Keratinocyte (primary cell): Measurements from ENCODE around the gene MAST1. TPM values are rescaled to one million over a fixed set of nuclear protein-coding genes. Genes with fewer than 3 reads are reported as not detected.

ENCODE experiments used
- DNase-seq: peaks from one replicate; pipeline ENCODE4 v3.0.0-alpha.2; 2011; ENCODE audit warnings: low read depth, missing footprints, low spot score
- FAIRE-seq: peaks from 2 replicates; lab custom pipeline; 2011; peaks lifted over from hg19 to GRCh38; lab: Jason Lieb, UNC
- H2AFZ ChIP-seq: 2 replicates; pipeline ENCODE4 v1.6.0; 2012; ENCODE audit warnings: low read length, control low read depth, inconsistent platforms; ENCODE audit not compliant: control insufficient read depth
- H3K27ac ChIP-seq: 2 replicates; pipeline ENCODE4 v1.5.1; 2011; ENCODE audit warnings: low read length; ENCODE audit not compliant: control insufficient read depth, insufficient read depth
- H3K27me3 ChIP-seq: 3 replicates; pipeline ENCODE4 v1.6.0; 2011; ENCODE audit warnings: low read length; ENCODE audit not compliant: control insufficient read depth, insufficient read depth; ENCODE audit errors: extremely low read depth
- H3K36me3 ChIP-seq, 2 experiments: 2 replicates in 1 of 2; 3 replicates in 1 of 2; pipeline ENCODE4 v1.5.1; 2011; ENCODE audit warnings: low read length in 2 of 2, mild to moderate bottlenecking in 1 of 2; ENCODE audit not compliant: control insufficient read depth in 2 of 2, insufficient read depth in 2 of 2; ENCODE audit errors: extremely low read depth in 1 of 2
- H3K4me1 ChIP-seq: 3 replicates; pipeline ENCODE4 v1.5.1; 2011; ENCODE audit warnings: low read length; ENCODE audit not compliant: control insufficient read depth, insufficient read depth; ENCODE audit errors: extremely low read depth
- H3K4me2 ChIP-seq: 3 replicates; pipeline ENCODE4 v1.6.0; 2011; ENCODE audit warnings: low read depth, low read length; ENCODE audit not compliant: control insufficient read depth, insufficient read depth; ENCODE audit errors: extremely low read depth
- H3K4me3 ChIP-seq, 3 experiments: fragments of 200-600 bp in 1 of 3; sonication (generic) in 1 of 3; 2 replicates in 2 of 3; 3 replicates in 1 of 3; pipeline ENCODE4 v1.5.1; 2011 to 2016; ENCODE audit warnings: low read length in 3 of 3, mild to moderate bottlenecking in 3 of 3, control low read depth in 2 of 3, inconsistent platforms in 1 of 3, low read depth in 1 of 3, mixed read lengths in 1 of 3, mixed run types in 1 of 3, moderate library complexity in 1 of 3; ENCODE audit not compliant: control insufficient read depth in 2 of 3, insufficient read depth in 2 of 3; ENCODE audit errors: extremely low read depth in 1 of 3
- H3K79me2 ChIP-seq: 2 replicates; pipeline ENCODE4 v1.6.0; 2012; ENCODE audit warnings: low read length; ENCODE audit not compliant: control insufficient read depth, insufficient read depth
- H3K9ac ChIP-seq: 3 replicates; pipeline ENCODE4 v1.6.0; 2011; ENCODE audit warnings: low read length; ENCODE audit not compliant: control insufficient read depth, insufficient read depth; ENCODE audit errors: extremely low read depth
- H3K9me1 ChIP-seq: 3 replicates; pipeline ENCODE4 v1.6.0; 2011; ENCODE audit warnings: low read length; ENCODE audit not compliant: control insufficient read depth, insufficient read depth; ENCODE audit errors: extremely low read depth
- H3K9me3 ChIP-seq: 2 replicates; pipeline ENCODE4 v1.5.1; 2012; ENCODE audit warnings: low read depth, low read length; ENCODE audit not compliant: control insufficient read depth
- H4K20me1 ChIP-seq: 3 replicates; pipeline ENCODE4 v1.6.0; 2011; ENCODE audit warnings: low read length; ENCODE audit not compliant: control insufficient read depth, insufficient read depth; ENCODE audit errors: extremely low read depth
- EZH2 ChIP-seq: IDR thresholded peaks from one replicate; pipeline ENCODE4 v1.6.1; 2012; ENCODE audit warnings: inconsistent platforms, mild to moderate bottlenecking, low read length, moderate library complexity
- dilution Hi-C: fragments of 300-500 bp; cut with MboI; formaldehyde crosslinking; loops from one replicate; pipeline ENCODE4 v1.7.0; 2020; ENCODE audit warnings: low sequenced_read_pairs; ENCODE audit not compliant: extremely low pct_ligation_motif_present
- polyA plus RNA-seq, 5 experiments: library from polyadenylated mRNA; depleted of rRNA in 3 of 5; stranded (reverse) in 3 of 5; stranded (forward) in 1 of 5; unstranded in 1 of 5; fragments of >200 nt; gene quantifications; 1 replicate in 1 of 5; 2 replicates in 3 of 5; 3 replicates in 1 of 5; pipeline versions ENCODE4 v1.2.1 to v1.2.3, GENCODE V29; 2011 to 2012; ENCODE audit warnings: missing spikeins in 2 of 5, low read depth in 1 of 5, low replicate concordance in 1 of 5
- TF ChIP-seq, protein P1 (sequence below), 3 experiments: IDR thresholded peaks in 1 of 3; conservative IDR thresholded peaks in 1 of 3; optimal IDR thresholded peaks in 1 of 3; 2 replicates in 2 of 3; 3 replicates in 1 of 3; pipeline versions ENCODE3 to v1.5.1; 2011; ENCODE audit warnings: low read length in 3 of 3, mild to moderate bottlenecking in 3 of 3, moderate library complexity in 2 of 3, control low read depth in 1 of 3, inconsistent platforms in 1 of 3; ENCODE audit not compliant: insufficient read depth in 2 of 3; ENCODE audit errors: extremely low read depth in 1 of 3

MAST1 gene
- polyA plus RNA-seq, 1 donor (not counting 4 experiments of a cell fraction or from before 2014, with no cell fraction given) = 0.13 TPM

DNA sequence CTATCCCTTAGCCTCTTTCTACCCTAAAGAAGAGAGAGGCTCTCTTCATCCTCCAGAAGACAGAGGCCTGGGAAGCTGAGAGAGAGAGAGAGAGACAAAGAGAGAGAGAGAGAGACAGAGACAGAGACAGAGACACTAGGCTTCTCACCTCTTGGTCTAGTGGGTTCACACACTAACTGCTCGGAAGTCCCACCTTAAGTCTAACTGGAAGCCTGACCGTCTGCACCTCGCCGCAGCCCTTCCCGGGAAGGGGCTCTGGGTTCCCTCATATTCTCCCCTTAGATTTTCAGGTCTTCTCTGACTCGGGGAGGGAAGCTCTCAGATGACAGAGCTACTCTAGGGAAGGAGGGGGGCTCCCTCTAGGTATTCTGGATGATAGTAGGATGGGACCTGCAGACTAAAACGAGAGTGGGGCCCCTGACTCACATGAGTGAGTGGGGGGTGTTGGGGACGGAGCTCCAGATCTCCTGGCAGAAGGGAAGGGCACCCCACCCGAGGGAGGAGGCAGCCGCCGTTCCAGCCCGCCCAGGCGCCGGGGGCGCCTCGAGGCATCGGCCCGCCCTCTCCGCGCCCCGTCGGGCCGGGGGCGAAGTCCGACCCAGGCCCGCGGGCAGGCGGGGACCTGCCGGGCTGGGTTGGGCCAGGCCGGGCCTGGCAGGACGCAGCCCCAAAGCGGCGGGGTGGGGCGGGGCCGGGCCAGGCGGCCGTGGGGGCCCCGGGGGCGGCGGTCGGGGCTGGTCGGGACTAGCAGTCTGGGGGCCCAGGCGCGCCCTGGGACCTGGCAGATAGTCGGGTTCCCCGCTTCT is 49.0 kb upstream of the MAST1 start:
- H4K20me1 ChIP-seq = peaks cover 11% of the 10 kb centered on the region
- peak overlapping the region; percentile 46 for H2AFZ ChIP-seq
- peak overlapping the region; percentile 99 for H3K4me2 ChIP-seq
- H3K27ac ChIP-seq = peak overlapping the region; percentile 98
- no peaks in the 10 kb centered on the region for H3K9me3 ChIP-seq
- peaks cover 55% of the 10 kb centered on the region for H3K4me1 ChIP-seq
- peak overlapping the region; percentile 48 to 73 (median 49) for H3K4me3 ChIP-seq
- H3K27me3 ChIP-seq = no peaks in the 10 kb centered on the region
- DNase-seq (no peak), FAIRE-seq (no peak)
- TF ChIP-seq EZH2 = no peak
- TF ChIP-seq, protein P1, sequence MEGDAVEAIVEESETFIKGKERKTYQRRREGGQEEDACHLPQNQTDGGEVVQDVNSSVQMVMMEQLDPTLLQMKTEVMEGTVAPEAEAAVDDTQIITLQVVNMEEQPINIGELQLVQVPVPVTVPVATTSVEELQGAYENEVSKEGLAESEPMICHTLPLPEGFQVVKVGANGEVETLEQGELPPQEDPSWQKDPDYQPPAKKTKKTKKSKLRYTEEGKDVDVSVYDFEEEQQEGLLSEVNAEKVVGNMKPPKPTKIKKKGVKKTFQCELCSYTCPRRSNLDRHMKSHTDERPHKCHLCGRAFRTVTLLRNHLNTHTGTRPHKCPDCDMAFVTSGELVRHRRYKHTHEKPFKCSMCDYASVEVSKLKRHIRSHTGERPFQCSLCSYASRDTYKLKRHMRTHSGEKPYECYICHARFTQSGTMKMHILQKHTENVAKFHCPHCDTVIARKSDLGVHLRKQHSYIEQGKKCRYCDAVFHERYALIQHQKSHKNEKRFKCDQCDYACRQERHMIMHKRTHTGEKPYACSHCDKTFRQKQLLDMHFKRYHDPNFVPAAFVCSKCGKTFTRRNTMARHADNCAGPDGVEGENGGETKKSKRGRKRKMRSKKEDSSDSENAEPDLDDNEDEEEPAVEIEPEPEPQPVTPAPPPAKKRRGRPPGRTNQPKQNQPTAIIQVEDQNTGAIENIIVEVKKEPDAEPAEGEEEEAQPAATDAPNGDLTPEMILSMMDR (optimal IDR thresholded peaks at IDR 0.05 in 1 of 3, IDR thresholded peaks at IDR 0.05 in 1 of 3, conservative IDR thresholded peaks at IDR 0.05 in 1 of 3; ENCODE audit: extremely low read depth in 1 of 3, insufficient read depth in 2 of 3, low read length in 3 of 3) = no peak
- H3K36me3 ChIP-seq = no peaks in the 10 kb centered on the region
- no peaks in the 10 kb centered on the region for H3K9me1 ChIP-seq
- H3K9ac ChIP-seq = peak overlapping the region; percentile 97
- H3K79me2 ChIP-seq = peaks cover 19% of the 10 kb centered on the region
- dilution Hi-C loops = no loop called here

DNA sequence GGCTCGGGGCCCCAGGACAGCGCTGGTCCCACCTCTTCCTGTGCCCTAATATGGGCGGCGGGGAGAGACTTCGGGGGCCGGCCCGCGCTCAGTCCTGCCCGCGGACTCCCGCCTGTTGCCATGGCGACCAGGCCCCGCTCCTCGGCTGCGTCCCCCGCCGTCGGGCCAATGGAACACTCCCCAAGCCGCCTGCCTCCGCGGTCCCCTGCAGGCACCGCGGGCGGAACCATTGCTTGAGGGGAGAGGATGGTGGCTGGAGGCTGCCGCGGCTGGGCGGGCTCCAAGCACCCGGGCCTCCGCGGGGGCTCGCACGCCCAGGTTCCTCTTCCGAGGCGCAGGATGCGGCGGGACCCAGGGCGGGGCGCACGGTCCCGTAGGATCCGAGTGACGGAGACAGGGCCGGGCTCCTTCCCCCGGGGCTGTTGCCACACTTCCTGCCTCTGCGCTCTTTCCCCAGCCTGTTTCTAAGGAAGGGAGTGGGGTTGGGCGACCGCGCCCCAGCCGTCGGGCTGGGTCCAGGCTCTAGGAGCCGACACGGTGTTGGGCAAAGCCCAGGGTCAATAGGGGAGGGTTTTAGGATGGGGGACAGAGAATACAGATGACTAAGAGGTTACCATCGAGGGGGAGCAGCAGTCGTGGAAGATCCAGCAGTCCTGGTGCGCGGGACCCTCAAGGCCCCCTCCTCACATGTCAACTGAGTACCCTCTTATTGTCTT is 48.3 kb upstream of the MAST1 start:
- Histone ChIP-seq H3K9me3 (no peaks in the 10 kb centered on the region), H3K4me1 (peaks cover 47% of the 10 kb centered on the region)

More for the DNA sequence above, 48.3 kb upstream of the MAST1 start:
- peaks cover 11% of the 10 kb centered on the region for H4K20me1 ChIP-seq
- H3K36me3 ChIP-seq = no peaks in the 10 kb centered on the region
- dilution Hi-C loops = no loop called here
- H3K9ac ChIP-seq = peak overlapping the region; percentile 97
- no peaks in the 10 kb centered on the region for H3K9me1 ChIP-seq
- FAIRE-seq (no peak), DNase-seq (no peak)
- peak overlapping the region; percentile 99 for H3K4me2 ChIP-seq
- H3K27ac ChIP-seq = peak overlapping the region; percentile 98
- no peak for TF ChIP-seq EZH2
- TF ChIP-seq, protein P1 (optimal IDR thresholded peaks at IDR 0.05 in 1 of 3, IDR thresholded peaks at IDR 0.05 in 1 of 3, conservative IDR thresholded peaks at IDR 0.05 in 1 of 3; ENCODE audit: extremely low read depth in 1 of 3, insufficient read depth in 2 of 3, low read length in 3 of 3) = no peak
- H3K79me2 ChIP-seq = peaks cover 19% of the 10 kb centered on the region
- no peak overlapping the region for H2AFZ ChIP-seq
- H3K27me3 ChIP-seq = no peaks in the 10 kb centered on the region
- peak overlapping the region; percentile 73 to 95 (median 94) for H3K4me3 ChIP-seq
